GM19239 (cell line): ENCODE measurements around the gene NUP133.
"Not testable (repeated sequence)": the region's sequence is repeated elsewhere in the genome, so short reads cannot be mapped to it uniquely, and the experiment has no call there.

ENCODE experiments used
- DNase-seq: peaks from one replicate; pipeline ENCODE4 v3.0.0; 2011; ENCODE audit warnings: low spot score; ENCODE audit not compliant: insufficient read length
- FAIRE-seq: peaks from 2 replicates; lab custom pipeline; 2011; peaks lifted over from hg19 to GRCh38; lab: Jason Lieb, UNC

Gene NUP133

DNA sequence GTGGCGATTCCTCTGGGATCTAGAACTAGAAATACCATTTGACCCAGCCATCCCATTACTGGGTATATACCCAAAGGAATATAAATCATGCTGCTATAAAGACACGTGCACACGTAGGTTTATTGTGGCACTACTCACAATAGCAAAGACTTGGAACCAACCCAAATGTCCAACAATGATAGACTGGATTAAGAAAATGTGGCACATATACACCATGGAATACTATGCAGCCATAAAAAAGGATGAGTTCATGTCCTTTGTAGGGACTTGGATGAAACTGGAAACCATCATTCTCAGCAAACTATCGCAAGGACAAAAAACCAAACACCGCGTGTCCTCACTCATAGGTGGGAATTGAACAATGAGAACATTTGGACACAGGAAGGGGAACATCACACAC lies 3.5 kb upstream of the NUP133 start:
- not testable (repeated sequence) for DNase-seq, FAIRE-seq

DNA sequence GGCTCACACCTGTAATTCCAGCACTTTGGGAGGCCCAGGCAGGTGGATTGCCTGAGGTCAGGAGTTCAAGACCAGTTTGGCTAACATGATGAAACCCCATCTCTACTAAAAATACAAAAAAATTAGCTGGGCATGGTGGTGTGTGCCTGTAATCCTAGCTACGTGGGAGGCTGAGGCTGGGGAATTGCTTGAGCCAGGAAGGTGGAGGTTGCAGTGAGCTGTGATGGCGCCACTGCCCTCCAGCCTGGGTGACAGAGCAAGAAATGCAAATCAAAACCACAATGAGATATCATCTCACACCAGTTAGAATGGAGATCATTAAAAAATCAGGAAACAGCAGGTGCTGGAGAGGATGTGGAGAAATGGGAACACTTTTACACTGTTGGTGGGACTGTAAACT lies 3.1 kb upstream of the NUP133 start:
- FAIRE-seq, DNase-seq: not testable (repeated sequence)

GRCh38 chr1:229509576-229509975 lies 1.4 kb upstream of the NUP133 start:
- no peak for FAIRE-seq
- no peak for DNase-seq

DNA sequence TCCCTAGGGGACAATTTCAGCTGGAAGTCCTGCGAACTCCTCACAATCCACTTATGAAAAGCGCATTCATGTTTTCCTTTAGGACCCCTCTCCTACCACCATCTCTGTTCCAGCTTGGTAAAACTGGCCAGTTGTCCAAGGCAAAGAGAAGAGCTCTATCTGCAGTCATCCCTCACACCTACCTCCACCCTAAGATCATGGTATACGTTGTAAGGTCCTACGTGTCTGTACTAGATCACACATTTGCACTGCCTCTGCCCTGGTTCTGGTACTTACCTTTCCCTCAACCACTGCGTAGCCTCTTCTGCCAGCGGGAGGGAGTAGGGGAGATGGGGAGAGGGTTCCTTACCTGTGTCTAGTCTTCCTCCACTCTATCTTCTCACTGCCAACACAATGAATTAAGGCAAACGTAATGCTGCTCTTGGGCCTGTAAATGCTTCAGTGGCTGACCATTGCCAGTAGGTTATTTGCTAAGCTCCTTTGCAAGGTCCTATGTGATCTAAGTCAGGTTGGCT lies 739 bp upstream of the NUP133 start:
- DNase-seq (no peak), FAIRE-seq (no peak)

DNA sequence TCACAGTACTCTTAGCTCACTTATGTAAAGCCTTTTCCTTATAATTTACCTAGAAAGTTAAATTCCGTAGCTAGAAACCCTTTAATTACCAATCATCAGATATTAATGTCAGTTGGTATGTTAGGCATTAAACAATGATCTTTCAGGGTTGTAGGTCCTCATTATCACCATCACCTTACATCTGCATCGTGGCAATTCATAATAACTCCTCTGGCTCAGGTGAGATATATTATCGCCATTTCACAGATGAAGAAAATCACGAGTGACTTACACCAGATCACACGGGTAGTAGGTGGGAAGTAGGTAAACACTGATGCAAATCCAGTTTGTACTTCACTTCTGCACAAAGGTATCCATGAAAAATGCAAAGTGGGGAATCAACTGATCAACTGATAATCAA lies 639 bp downstream of the NUP133 start:
- no peak for FAIRE-seq
- no peak for DNase-seq

GRCh38 chr1:229506633-229507032 lies 1.5 kb downstream of the NUP133 start:
- FAIRE-seq, result no peak
- DNase-seq, result no peak

DNA sequence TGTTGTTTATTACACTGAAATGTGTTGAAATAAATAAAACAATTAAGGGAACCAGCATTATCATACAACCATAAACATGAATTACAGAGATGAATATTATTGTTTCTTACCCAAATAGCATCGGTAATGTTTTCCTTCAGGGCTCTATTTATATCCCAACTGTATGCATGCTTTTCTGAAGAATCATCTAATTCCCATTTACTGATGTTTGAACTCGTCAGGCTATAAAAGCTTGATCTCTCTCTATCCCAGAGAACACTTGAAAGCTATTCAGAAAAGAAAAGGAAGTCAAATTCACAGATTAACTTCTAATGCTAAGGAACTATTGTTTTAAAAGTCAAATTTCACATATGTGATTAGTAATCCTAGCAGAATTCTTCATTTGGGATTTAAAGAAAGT lies 12.4 kb downstream of the NUP133 start:
- DNase-seq (no peak), FAIRE-seq (no peak)

DNA sequence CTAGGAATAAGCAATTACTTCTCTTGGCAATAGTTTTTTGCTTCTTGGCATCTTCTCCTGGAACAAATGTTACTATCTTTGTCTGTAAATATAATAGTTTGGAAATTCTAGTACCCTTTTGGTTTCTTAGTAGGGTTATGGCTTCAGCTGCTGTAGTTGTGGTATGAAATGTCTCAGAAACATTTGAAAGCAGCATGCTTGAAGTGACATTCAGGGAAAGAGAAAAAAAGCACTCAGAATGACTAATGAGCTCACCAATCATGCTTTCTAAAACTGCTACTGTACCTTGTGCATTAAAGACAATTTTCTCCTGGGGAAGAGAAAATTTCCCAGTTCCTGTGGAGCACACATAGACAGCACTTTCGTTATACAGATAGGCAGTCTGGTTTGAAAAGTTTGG lies 21.0 kb downstream of the NUP133 start:
- DNase-seq, result no peak
- FAIRE-seq, result no peak

GRCh38 chr1:229485318-229485717 lies 22.8 kb downstream of the NUP133 start:
- DNase-seq, result no peak
- FAIRE-seq, result no peak

DNA sequence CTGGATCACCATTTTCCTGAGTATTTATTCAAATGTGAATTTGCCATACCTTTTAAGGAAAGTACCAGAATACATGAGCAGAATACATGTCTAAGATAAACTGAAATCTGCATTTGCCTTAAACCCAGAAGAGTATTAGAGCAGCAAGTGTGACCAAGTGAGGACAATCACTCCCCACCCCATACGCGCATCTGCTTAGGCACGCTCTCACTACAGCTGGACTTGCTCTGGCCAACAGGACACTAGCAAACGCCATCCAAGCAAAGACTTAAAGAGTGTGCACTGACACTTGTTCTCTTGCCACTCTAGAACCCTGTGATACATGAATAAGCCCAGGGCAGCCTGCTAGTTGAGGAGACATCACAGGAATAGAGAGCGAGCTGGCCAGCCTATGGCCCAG lies 25.6 kb downstream of the NUP133 start:
- FAIRE-seq, result no peak
- DNase-seq, result no peak

GRCh38 chr1:229480495-229480894 lies 27.6 kb downstream of the NUP133 start:
- no peak for DNase-seq

GRCh38 chr1:229479660-229480399 lies 28.3 kb downstream of the NUP133 start:
- DNase-seq (peak; percentile 50), FAIRE-seq (peak; percentile 96)

More at GRCh38 chr1:229480495-229480894, 27.6 kb downstream of the NUP133 start:
- FAIRE-seq, result no peak

- FAIRE-seq (peak; percentile 95), DNase-seq (no peak)
Observed at GRCh38 chr1:229478852-229479251, 29.3 kb downstream of the NUP133 start.

DNA sequence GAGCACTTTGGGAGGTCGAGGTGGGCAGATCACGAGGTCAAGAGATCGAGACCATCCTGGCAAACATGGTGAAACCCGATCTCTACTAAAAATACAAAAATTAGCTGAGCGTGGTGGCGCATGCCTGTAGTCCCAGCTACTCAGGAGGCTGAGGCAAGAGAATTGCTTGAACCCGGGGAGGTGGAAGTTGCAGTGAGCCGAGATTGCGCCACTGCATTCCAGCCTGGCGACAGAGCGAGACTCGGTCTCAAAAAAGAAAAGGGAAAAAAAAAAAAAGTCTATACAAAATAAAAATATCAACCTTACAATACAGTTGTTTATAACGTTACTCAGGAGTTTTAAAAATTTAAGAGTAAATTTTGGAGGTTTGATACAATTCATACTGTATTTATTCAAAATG lies 32.3 kb downstream of the NUP133 start:
- DNase-seq, FAIRE-seq: not testable (repeated sequence)

- DNase-seq, result no peak
- FAIRE-seq, result no peak
Observed at GRCh38 chr1:229474509-229474908, 33.6 kb downstream of the NUP133 start.

DNA sequence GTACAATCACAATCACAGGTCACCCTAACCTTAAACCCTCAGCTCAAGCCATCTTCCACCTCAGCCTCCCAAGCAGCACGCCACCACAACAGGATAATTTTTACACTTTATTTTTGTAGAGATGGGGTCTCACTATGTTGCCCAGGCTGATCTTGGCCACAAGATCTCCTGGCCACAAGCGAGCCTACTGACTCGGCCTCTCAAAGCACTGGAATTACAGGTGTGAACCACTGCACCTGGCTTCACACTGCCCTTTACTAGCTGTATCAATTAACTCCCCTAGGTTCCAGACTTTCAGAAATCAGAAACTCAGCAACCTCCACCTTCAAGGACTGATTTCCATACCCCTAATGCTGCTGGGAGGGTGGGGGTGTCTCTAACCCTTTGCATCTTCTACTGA lies 37.0 kb downstream of the NUP133 start:
- FAIRE-seq (no peak), DNase-seq (no peak)

DNA sequence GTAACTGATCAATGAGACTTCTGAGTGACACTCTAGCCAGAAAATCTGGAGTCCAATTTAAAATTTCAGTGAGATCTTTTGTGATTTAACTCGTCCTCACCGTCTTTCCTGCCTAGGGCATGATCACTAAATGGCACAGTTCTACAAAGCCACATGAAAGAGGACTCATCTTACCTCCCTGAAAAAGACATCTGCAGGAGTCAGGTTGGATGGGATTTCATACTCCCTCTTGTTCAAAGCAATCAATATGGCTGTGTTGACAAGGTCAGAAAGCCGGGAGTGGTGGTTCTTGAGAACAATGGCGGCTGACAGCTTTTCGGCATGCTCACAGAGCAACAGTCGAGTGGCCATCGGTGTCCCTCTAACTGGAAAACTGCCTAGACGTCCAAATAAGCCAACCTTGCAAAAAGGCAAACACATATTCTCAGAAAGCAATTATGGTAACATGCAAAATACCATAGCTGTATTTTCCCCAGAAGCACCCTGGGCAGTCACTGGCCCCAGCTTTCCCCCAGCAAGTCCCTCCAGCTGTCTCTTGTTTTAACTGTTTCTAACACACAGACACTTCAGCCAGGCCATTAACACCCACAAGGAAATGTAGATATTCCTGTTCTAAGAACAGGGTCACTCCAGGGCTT lies 37.6 kb downstream of the NUP133 start:
- FAIRE-seq (no peak), DNase-seq (no peak)

- FAIRE-seq, result no peak
- DNase-seq, result no peak
Observed at GRCh38 chr1:229466887-229467286, 41.3 kb downstream of the NUP133 start.

DNA sequence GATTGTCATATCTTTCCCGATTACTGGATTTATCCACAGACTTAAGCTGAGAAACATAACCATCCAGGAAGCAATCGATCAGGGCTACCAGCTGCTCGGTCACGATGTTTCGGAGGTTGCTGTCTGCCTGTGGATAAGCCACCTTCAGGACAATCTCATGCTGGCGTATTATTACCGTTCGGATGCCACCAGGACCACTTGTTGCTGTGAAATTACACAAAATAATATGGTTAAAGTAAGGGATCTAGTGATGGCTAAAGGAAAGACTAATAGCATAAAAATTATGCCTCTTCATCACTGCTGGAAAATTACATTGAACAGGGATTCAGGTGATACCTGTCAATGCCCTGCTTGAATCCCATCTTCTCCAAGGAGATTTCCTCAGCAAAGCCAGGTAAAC lies 43.5 kb downstream of the NUP133 start:
- no peak for FAIRE-seq
- no peak for DNase-seq

DNA sequence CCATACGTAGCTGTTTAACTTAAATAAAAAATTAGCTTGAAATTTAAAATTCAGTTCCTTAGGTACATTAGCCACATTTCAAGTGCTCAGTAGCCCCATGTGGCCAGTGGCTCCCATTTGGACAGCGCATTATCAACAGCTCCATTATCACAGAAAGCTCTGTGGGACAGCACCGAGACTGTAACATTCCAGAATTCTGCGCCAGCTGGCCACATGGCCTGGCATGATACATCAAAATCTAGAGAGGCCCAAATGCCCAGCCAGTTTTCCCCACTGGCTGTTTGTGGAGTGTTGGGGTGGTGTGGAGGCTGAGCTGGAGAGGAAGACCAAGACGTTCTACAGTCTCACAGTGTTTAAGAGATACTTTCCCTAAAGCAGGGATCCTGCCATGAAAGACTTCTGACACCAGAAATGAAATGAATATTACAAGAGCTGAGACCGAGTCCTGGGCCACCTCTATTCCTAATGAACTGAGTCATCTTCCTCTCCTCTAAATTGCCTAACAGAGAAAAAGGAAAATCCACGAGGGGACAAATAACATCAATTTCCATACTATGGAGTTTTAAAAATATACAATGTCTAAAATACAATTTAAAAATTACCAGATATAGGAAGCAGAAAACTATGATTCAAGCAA lies 47.0 kb downstream of the NUP133 start:
- DNase-seq (no peak), FAIRE-seq (no peak)

GRCh38 chr1:229459815-229460214 lies 48.3 kb downstream of the NUP133 start:
- DNase-seq, result no peak
- no peak for FAIRE-seq
